GM12873 (cell line): ENCODE measurements around the gene SPEF2.

Experiments
- TF ChIP-seq, protein P1 (sequence below): IDR thresholded peaks from 2 replicates; pipeline ENCODE4 v1.5.1; 2012; ENCODE audit warnings: low read depth, mild to moderate bottlenecking, moderate library complexity, low read length, control low read depth; ENCODE audit not compliant: insufficient read depth; ENCODE audit errors: missing control alignments

SPEF2 gene

DNA sequence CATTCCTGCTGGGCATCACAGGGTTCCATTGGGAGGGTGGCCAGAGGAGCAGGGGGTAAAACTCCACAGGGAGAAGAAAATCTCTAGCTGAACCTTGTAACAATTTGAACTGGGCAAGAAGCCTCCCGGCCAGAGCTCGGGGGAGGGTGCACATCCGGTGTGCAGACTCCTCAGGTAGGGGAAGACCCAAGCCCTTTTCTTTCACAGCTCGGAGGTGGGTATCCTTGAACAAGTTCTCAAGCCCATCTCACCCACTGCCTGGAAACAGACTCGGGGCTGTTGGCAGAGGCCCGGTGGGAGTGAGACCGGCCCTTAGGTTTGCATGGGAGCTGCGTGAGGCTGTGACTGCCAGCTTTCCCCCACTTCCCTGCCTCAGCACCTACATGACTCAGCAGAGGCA is 127.5 kb downstream of the SPEF2 start:
- TF ChIP-seq, protein P1, sequence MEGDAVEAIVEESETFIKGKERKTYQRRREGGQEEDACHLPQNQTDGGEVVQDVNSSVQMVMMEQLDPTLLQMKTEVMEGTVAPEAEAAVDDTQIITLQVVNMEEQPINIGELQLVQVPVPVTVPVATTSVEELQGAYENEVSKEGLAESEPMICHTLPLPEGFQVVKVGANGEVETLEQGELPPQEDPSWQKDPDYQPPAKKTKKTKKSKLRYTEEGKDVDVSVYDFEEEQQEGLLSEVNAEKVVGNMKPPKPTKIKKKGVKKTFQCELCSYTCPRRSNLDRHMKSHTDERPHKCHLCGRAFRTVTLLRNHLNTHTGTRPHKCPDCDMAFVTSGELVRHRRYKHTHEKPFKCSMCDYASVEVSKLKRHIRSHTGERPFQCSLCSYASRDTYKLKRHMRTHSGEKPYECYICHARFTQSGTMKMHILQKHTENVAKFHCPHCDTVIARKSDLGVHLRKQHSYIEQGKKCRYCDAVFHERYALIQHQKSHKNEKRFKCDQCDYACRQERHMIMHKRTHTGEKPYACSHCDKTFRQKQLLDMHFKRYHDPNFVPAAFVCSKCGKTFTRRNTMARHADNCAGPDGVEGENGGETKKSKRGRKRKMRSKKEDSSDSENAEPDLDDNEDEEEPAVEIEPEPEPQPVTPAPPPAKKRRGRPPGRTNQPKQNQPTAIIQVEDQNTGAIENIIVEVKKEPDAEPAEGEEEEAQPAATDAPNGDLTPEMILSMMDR, result no peak

DNA sequence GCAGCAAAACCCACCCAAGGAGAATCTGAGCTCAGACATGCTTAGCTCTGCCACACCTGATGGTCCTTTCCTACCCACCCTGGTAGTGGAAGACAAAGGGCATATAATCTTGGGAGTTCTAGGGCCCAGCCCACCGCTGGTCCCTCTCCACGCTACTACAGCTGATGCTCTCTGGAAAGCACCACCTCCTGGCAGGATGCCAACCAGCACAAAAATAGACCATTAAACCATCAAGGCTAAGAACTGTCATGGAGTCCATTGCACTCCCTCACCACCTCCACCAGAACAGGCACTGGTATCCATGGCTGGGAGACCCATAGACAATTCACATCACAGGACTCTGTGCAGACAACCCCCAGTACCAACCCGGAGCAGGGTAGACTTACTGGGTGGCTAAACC is 128.0 kb downstream of the SPEF2 start:
- TF ChIP-seq, protein P1, result no peak

DNA sequence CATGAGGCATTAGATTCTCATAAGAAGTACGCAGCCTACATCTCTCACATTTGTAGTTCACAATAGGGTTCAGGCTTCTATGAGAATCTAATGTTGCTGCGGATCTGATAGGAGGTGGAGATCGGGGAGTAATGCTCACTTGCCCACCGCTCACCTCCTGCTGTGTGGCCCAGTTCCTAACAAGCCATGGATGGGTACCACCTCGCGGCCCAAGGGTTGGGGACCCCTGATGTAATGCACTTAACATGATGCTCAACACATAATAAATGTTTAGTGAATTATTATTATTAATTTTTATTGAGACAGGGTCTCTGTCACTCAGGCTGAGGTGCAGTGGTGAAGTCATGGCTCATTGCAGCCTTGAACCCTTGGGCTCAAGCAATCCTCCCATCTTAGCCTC is 134.3 kb downstream of the SPEF2 start:
- TF ChIP-seq, protein P1, result no peak

DNA sequence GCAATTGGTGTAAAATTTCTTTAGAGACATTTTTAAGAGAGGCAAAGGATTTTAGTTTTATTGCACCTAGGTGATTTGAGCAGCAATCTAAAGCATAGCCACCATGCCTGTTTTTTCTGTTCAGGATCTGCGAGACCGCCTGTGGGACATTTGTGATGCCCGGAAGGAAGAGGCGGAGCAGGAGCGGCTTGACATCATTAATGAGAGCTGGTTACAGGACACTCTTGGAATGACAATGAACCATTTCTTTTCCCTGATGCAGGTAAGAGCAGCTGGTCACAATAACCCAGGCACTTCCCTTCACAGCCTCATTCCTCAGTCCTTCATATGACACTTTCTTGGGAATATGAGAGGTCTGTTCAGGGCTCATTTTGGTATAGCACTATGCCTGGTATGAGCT is 135.8 kb downstream of the SPEF2 start:
- TF ChIP-seq, protein P1, result no peak

DNA sequence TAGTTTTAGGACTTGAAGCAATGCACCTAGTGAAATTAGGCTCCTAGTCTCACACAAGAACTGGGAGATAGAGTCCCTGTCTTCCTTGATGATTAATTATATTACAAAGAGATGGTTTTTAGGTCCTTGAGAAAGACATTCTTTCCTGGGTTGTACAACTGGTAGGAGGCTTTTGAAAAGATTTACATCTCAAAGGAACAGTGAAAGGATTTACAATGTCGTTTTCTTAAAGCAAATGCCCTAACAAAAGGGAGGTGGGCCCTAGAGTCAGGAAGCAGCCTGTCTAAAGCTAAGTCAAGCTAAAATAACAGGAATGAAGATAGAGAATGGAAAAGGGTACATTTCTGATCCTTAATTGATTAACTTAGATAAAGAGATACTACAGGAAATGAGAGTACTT is 136.8 kb downstream of the SPEF2 start:
- TF ChIP-seq, protein P1, result no peak

DNA sequence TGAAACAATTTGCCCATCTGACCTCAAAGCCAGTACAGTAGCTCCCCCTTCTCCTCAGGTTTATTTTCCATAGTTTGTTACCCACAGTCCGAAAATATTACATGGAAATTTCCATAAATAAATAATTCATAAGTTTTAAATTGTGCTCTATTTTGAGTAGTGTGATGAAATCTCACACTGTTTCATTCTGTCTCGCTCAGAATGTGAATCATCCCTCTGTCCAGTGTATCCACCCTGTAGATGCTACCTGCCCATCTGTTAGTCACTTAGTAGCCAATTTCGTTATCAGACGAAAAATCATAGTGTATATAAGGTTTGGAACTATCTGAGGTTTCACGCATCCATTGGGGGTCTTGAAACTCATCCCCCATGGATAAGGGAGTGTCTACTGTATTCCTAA is 138.3 kb downstream of the SPEF2 start:
- TF ChIP-seq, protein P1, result no peak

DNA sequence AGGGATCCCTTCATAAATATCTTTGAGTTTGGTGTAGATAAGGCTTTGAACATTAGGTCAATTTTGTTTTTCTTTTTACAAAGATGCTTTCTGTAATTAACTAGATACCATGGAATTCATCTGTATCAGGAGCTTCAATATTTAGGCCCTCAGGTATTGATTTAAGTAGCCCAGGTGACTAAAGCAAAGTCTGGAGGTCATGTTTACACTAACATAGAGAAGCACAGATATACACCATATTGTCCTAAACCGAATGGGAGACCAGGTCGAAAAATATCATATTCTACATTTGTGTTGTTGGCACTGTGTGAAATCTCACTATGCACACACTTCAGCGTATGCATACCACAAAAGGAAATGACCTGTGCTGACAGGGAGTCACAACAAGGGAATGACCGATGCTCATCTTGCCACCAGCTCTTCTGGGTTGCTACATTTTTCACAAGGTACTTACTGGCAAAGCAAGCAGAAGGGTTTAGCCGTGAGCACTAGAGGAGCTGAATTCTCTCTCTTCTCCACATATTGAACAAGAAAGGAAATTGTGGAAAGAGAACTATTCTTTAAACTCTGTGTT is 140.6 kb downstream of the SPEF2 start:
- TF ChIP-seq, protein P1, result no peak
